ENCODE results near the gene PFKFB4.

- TF ChIP-seq CTCF (IDR thresholded peaks at IDR 0.05) (no peak), POLR2A (IDR thresholded peaks at IDR 0.05) (no peak)
These were observed 86.3 kb downstream of the PFKFB4 start for GRCh38 chr3:48470286-48470685.
